ENCODE data around the gene ADSS1. TPM values are rescaled to one million over a fixed set of nuclear protein-coding genes. Genes with fewer than 3 reads are reported as not detected.

ADSS1 gene
- polyA plus RNA-seq, 2 donors: 5.8 to 10.2 TPM

DNA sequence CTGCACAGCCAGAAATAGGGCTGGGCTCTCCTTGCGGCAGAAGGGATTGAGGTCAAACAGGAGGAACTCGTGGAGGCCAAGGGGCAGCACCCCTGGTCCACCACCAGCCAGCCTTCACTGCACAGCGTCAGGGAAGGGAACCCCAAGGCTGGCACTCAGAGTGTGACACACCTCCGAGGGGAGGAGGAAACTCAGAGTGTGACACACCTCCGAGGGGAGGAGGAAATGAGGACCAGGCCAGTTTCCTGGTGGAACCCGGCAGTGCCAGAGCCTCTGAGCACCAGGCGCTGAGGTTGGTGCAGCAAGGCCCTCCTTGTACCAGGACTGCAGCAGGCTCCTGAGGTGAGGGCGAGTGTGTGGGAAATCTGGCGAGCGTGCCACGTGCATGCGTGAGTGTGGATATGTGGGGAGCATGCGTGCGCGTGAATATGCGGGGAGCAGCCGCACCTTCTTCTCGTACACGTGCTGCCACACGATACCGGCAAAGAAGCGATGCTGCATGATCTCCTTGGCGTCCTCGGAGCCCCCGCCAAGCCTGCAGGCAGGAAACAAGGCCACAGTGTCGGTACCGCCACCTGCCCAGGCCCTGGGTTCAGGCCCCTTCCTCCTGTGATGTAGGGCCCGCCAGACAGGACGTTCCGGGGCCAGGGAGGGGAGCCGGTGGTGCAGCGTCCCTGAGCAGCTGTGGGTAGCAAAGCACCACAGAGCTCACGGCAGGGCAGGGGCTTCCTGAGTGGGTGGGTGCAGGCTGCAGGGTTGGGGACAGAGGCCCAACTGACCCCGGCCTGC, 48.1 kb downstream of the ADSS1 start:
- WGBS, 2 donors: 85 to 90% methylated on average over 34 of the region's 34 CpGs
- H3K27ac ChIP-seq (ENCODE audit: low read depth in 2 of 2, low read length in 1 of 2): no peak overlapping the region
- H3K9me3 ChIP-seq (ENCODE audit: control insufficient read depth in 2 of 2, insufficient read depth in 1 of 2, low read depth in 1 of 2, low read length in 1 of 2): peaks cover 0 to 5% of the 10 kb centered on the region in 2 donors
- peaks cover 9 to 50% of the 10 kb centered on the region in 2 donors for H3K36me3 ChIP-seq (ENCODE audit: control insufficient read depth in 2 of 2, insufficient read depth in 2 of 2, low read length in 1 of 2)
- H3K4me1 ChIP-seq (ENCODE audit: control insufficient read depth in 2 of 2, insufficient read depth in 2 of 2, low read length in 1 of 2): peaks cover 0 to 8% of the 10 kb centered on the region in 2 donors
- no peaks in the 10 kb centered on the region for H3K27me3 ChIP-seq (ENCODE audit: control insufficient read depth in 1 of 2, insufficient read depth in 2 of 2, low read length in 2 of 2)
- no peak overlapping the region for H3K4me3 ChIP-seq (ENCODE audit: low read depth in 1 of 2, low read length in 2 of 2)

DNA sequence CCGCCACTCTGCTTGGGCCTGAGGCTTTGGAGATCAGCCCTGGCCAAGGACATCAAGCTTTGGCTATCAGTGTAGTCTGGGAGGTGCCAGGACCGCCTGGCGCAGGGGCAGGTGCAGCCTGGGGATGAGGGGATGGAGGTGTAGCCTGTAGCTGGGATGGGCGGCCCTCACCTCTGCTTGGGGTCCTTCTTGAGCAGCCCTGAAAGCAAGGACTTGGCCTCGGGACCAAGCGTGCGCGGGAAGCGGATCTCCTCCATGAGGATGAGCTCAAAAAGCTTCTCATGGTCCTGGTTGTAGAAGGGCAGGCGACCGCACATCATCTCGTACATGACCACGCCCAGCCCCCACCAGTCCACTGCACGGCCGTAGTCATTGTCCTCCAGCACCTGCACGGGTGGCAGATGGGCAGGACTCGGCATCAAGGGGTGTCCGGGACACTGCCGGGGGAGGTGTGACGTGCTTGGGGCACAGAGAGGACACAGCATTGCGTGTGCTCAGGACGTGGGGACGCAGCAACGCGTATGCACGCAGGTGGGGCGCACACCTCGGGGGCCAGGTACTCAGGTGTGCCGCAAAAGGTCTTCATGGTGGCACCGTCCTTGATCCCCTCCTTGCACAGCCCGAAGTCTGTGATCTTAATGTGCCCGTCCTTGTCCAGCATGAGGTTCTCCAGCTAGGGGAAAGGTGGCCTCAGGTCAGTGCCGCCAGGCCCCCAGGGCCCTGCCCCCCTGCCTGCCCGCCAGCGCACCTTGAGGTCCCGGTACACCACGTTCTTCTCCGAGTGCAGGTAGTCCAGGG, 48.9 kb downstream of the ADSS1 start:
- H3K36me3 ChIP-seq (ENCODE audit: control insufficient read depth in 2 of 2, insufficient read depth in 2 of 2, low read length in 1 of 2): peaks cover 9 to 52% of the 10 kb centered on the region in 2 donors
- WGBS, 2 donors: 89 to 93% methylated on average over 38 of the region's 38 CpGs
- peaks cover 0 to 5% of the 10 kb centered on the region in 2 donors for H3K9me3 ChIP-seq (ENCODE audit: control insufficient read depth in 2 of 2, insufficient read depth in 1 of 2, low read depth in 1 of 2, low read length in 1 of 2)
- H3K27me3 ChIP-seq (ENCODE audit: control insufficient read depth in 1 of 2, insufficient read depth in 2 of 2, low read length in 2 of 2): no peaks in the 10 kb centered on the region
- peaks cover 0 to 10% of the 10 kb centered on the region in 2 donors for H3K4me1 ChIP-seq (ENCODE audit: control insufficient read depth in 2 of 2, insufficient read depth in 2 of 2, low read length in 1 of 2)
- H3K27ac ChIP-seq (ENCODE audit: low read depth in 2 of 2, low read length in 1 of 2): no peak overlapping the region
- no peak overlapping the region for H3K4me3 ChIP-seq (ENCODE audit: low read depth in 1 of 2, low read length in 2 of 2)

DNA sequence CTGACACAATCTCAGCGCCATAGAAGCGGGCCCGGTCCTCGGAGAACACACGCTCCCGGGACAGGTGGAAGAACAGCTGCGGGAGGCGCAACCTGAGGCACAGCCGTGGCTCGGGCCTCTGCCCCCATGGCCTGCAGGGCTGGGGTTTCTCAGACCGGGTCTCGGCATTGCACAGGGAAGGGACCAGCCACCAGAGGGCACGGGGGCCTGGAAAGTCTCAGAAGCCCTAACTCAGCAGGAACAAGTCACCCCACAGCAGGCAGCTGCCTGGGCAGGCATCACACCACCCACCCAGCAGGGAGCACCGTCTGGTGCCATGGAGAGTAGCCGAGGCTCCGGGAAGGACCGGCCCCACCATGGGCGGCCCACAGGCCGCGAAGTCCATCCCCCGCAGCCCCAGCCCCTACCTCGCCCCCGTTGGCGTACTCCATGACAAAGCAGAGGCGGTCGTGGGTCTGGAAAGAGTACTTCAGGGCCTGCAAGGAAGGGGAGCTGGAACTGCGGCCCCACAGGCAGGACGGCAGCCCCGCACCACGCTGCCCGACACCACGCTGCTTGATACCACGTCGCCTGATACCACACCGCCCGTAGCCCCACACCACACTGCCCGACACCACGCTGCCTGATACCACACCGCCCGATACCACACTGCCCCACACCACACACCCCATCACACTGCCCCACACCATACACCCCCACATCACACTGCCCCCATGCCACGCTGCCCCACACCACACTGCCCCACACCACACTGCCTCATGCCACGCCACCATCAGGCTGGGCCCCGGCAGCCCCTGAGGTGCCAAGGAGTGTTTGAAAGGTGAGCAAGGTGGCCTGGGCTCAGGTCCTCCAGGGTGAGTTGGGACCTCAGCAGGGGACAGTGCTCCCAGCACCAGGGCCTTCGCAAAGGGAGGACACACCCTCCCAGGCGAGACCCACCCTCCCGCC, 49.8 kb downstream of the ADSS1 start:
- peaks cover 0 to 5% of the 10 kb centered on the region in 2 donors for H3K9me3 ChIP-seq (ENCODE audit: control insufficient read depth in 2 of 2, insufficient read depth in 1 of 2, low read depth in 1 of 2, low read length in 1 of 2)
- H3K27ac ChIP-seq (ENCODE audit: low read depth in 2 of 2, low read length in 1 of 2): no peak overlapping the region
- H3K36me3 ChIP-seq (ENCODE audit: control insufficient read depth in 2 of 2, insufficient read depth in 2 of 2, low read length in 1 of 2): peaks cover 9 to 52% of the 10 kb centered on the region in 2 donors
- H3K4me3 ChIP-seq (ENCODE audit: low read depth in 1 of 2, low read length in 2 of 2): no peak overlapping the region
- H3K4me1 ChIP-seq (ENCODE audit: control insufficient read depth in 2 of 2, insufficient read depth in 2 of 2, low read length in 1 of 2): peaks cover 0 to 5% of the 10 kb centered on the region in 2 donors
- WGBS, 2 donors: 79 to 85% methylated on average over 41 to 46 of the region's 46 CpGs
- H3K27me3 ChIP-seq (ENCODE audit: control insufficient read depth in 1 of 2, insufficient read depth in 2 of 2, low read length in 2 of 2): no peaks in the 10 kb centered on the region

DNA sequence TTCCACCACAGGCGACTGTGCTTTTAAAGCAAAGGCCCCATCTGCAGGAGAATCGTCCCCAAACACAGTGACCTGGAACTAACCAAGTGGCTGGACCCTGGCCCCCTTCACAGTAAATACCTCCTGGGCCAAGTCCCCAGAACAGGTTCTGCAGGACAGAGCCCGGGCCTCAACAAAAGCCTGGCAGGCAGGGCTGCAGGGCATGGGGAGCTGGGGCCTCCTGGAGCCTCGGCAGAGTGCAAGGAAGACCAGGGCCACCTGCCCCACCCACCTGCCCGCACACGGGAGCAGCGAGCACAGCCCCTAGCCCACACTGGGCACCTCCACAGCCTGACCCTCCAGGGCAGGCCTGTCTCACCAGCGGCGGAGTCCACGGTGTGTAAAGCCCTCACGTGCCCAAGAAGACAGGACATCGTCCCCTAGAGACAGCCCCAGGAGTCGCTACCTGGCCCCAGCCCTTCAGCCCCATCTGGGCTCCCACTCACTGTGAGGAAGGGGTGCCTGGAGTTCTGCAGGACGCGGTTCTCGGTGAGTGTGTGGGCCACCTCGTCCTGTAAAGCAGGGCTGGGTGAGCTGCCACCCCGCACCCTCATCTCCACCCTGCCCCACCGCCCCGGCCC, 50.5 kb downstream of the ADSS1 start:
- WGBS, 2 donors: 74 to 78% methylated on average over 17 to 20 of the region's 20 CpGs
- H3K27ac ChIP-seq (ENCODE audit: low read depth in 2 of 2, low read length in 1 of 2): no peak overlapping the region
- no peak overlapping the region for H3K4me3 ChIP-seq (ENCODE audit: low read depth in 1 of 2, low read length in 2 of 2)
- peaks cover 0 to 5% of the 10 kb centered on the region in 2 donors for H3K9me3 ChIP-seq (ENCODE audit: control insufficient read depth in 2 of 2, insufficient read depth in 1 of 2, low read depth in 1 of 2, low read length in 1 of 2)
- peaks cover 0 to 8% of the 10 kb centered on the region in 2 donors for H3K4me1 ChIP-seq (ENCODE audit: control insufficient read depth in 2 of 2, insufficient read depth in 2 of 2, low read length in 1 of 2)
- peaks cover 9 to 52% of the 10 kb centered on the region in 2 donors for H3K36me3 ChIP-seq (ENCODE audit: control insufficient read depth in 2 of 2, insufficient read depth in 2 of 2, low read length in 1 of 2)
- no peaks in the 10 kb centered on the region for H3K27me3 ChIP-seq (ENCODE audit: control insufficient read depth in 1 of 2, insufficient read depth in 2 of 2, low read length in 2 of 2)

DNA sequence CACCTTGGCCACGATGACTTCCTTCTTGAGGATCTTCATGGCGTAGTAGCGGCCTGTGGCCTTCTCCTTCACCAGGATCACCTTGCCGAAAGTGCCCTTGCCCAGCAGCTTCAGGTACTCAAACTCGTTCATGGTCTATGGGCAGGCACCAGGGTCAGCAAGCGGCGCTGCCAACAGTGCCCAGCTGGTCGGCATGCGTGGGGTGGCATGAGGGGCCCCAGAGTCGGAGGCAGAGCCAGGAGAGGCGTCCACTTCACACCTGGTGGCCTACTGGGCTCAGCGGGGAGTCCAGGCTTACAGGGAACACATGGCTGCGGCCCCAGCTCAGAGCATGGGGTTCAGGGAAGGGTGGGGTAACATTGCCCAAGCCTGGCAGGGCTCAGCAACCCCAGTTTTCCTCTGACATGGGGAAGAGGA, 51.1 kb downstream of the ADSS1 start:
- 85 to 92% methylated on average over 13 of the region's 13 CpGs for WGBS, 2 donors
- no peak overlapping the region for H3K27ac ChIP-seq (ENCODE audit: low read depth in 2 of 2, low read length in 1 of 2)
- H3K4me1 ChIP-seq (ENCODE audit: control insufficient read depth in 2 of 2, insufficient read depth in 2 of 2, low read length in 1 of 2): peaks cover 0 to 8% of the 10 kb centered on the region in 2 donors

DNA sequence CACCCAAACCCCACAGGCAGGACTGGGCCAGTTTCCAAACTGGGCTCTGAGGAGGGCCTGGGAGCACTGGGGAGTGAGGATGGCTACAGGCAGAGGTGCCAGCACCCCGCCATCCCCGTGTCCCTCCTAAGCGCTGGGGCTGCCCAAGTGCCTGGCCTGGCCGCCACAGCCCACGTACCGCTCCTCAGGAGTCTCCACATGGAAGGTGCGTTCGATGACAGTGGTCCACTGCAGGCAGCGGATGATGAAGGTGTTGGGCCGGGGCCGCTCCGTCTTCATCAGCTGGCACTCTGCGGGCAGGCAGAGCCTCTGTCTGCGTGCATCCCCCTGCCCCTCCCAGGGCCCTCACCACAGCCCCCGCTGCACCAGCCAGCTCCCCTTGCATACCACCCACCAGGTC, 52.5 kb downstream of the ADSS1 start:
- Histone ChIP-seq H3K36me3 (ENCODE audit: control insufficient read depth in 2 of 2, insufficient read depth in 2 of 2, low read length in 1 of 2) (peaks cover 6 to 55% of the 10 kb centered on the region in 2 donors), H3K4me3 (ENCODE audit: low read depth in 1 of 2, low read length in 2 of 2) (no peak overlapping the region), H3K27me3 (ENCODE audit: control insufficient read depth in 1 of 2, insufficient read depth in 2 of 2, low read length in 2 of 2) (no peaks in the 10 kb centered on the region), H3K27ac (ENCODE audit: low read depth in 2 of 2, low read length in 1 of 2) (no peak overlapping the region), H3K9me3 (ENCODE audit: control insufficient read depth in 2 of 2, insufficient read depth in 1 of 2, low read depth in 1 of 2, low read length in 1 of 2) (peaks cover 0 to 1% of the 10 kb centered on the region in 2 donors), H3K4me1 (ENCODE audit: control insufficient read depth in 2 of 2, insufficient read depth in 2 of 2, low read length in 1 of 2) (peaks cover 0 to 8% of the 10 kb centered on the region in 2 donors)
- 98 to 99% methylated on average over 13 to 15 of the region's 15 CpGs for WGBS, 2 donors

More for the DNA sequence above, 51.1 kb downstream of the ADSS1 start:
- H3K27me3 ChIP-seq (ENCODE audit: control insufficient read depth in 1 of 2, insufficient read depth in 2 of 2, low read length in 2 of 2): no peaks in the 10 kb centered on the region
- H3K4me3 ChIP-seq (ENCODE audit: low read depth in 1 of 2, low read length in 2 of 2): no peak overlapping the region
- peaks cover 0 to 5% of the 10 kb centered on the region in 2 donors for H3K9me3 ChIP-seq (ENCODE audit: control insufficient read depth in 2 of 2, insufficient read depth in 1 of 2, low read depth in 1 of 2, low read length in 1 of 2)
- peaks cover 9 to 55% of the 10 kb centered on the region in 2 donors for H3K36me3 ChIP-seq (ENCODE audit: control insufficient read depth in 2 of 2, insufficient read depth in 2 of 2, low read length in 1 of 2)

DNA sequence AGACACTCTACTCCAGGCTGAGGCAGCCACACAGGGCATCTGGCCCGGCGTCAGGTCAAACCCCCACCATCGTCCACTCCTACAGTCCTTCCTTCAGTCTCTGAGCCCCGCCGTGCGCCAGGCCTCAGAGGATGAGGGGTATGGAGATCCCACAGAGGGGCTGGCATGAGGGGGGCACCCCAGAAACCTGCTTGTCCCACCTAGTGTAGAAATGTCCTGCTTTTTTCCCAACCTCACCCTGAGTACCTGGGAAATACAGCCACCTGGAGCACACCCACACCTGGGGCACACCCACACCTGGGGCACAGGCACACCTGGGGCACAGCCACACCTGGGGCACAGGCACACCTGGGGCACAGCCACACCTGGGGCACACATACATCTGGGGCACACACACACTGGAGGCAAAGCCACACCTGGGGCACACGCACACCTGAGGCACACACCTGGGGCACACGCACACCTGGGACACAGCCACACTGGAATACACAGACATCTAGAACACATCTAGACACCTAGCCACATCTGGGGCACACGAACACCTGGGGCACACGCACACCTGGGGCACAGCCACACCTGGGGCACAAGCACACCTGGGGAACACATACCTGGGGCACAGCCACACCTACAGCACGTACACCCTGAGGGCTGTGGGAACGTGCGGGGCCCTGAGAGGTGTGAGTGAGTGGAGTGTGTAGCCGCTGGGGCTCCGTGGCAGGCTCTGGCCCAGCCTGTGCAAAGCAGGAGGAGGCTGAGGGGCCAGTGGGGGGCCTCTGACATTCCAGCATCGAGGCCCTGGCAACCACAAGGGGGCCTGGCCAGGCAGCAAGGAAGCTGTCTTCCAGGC, 53.2 kb downstream of the ADSS1 start:
- Histone ChIP-seq H3K27me3 (ENCODE audit: control insufficient read depth in 1 of 2, insufficient read depth in 2 of 2, low read length in 2 of 2) (no peaks in the 10 kb centered on the region), H3K36me3 (ENCODE audit: control insufficient read depth in 2 of 2, insufficient read depth in 2 of 2, low read length in 1 of 2) (peaks cover 5 to 52% of the 10 kb centered on the region in 2 donors), H3K4me3 (ENCODE audit: low read depth in 1 of 2, low read length in 2 of 2) (no peak overlapping the region), H3K9me3 (ENCODE audit: control insufficient read depth in 2 of 2, insufficient read depth in 1 of 2, low read depth in 1 of 2, low read length in 1 of 2) (no peaks in the 10 kb centered on the region), H3K27ac (ENCODE audit: low read depth in 2 of 2, low read length in 1 of 2) (no peak overlapping the region), H3K4me1 (ENCODE audit: control insufficient read depth in 2 of 2, insufficient read depth in 2 of 2, low read length in 1 of 2) (peaks cover 0 to 8% of the 10 kb centered on the region in 2 donors)
- WGBS, 2 donors: 82% methylated on average over 16 of the region's 16 CpGs

DNA sequence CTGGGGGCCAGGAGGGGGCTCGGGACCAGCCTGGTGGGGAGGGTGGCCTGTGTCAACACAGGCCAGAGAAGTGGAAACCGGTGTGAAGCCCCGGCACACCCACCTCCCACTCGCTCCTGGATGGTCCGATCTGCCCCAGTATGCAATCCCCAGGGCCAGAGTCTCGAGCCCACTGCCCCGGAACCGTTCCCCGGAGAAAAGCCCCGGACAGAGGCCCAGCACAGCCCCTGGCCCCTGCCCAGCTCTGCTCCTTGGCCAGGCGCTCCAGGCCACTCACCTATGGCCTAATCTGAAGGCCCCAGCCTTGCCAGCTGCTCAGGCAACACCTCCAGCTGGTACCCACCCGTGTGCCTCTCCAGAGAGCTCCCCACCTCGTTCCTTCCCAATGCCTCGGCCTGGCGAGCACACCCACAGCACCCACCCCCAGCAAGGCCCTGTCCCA, 53.8 kb downstream of the ADSS1 start:
- H3K4me3 ChIP-seq (ENCODE audit: low read depth in 1 of 2, low read length in 2 of 2): no peak overlapping the region
- peaks cover 0 to 45% of the 10 kb centered on the region in 2 donors for H3K36me3 ChIP-seq (ENCODE audit: control insufficient read depth in 2 of 2, insufficient read depth in 2 of 2, low read length in 1 of 2)
- WGBS, 2 donors: 80 to 84% methylated on average over 14 to 15 of the region's 15 CpGs
- H3K9me3 ChIP-seq (ENCODE audit: control insufficient read depth in 2 of 2, insufficient read depth in 1 of 2, low read depth in 1 of 2, low read length in 1 of 2): no peaks in the 10 kb centered on the region
- H3K4me1 ChIP-seq (ENCODE audit: control insufficient read depth in 2 of 2, insufficient read depth in 2 of 2, low read length in 1 of 2): peaks cover 0 to 8% of the 10 kb centered on the region in 2 donors
- no peaks in the 10 kb centered on the region for H3K27me3 ChIP-seq (ENCODE audit: control insufficient read depth in 1 of 2, insufficient read depth in 2 of 2, low read length in 2 of 2)
- no peak overlapping the region for H3K27ac ChIP-seq (ENCODE audit: low read depth in 2 of 2, low read length in 1 of 2)

All from esophagus (tissue), 2 donors.